RWPE2 (cell line): ENCODE results near the gene NLRX1.

Experiments used
- ATAC-seq: fragments of 200-7000 bp; cut with Tn5 transposase; 3 replicates; pipeline ENCODE4 v1.9.1; 2021; ENCODE audit warnings: low read depth
- DNase-seq: peaks from one replicate; pipeline ENCODE4 v3.0.0-alpha.2; 2020; ENCODE audit warnings: low spot score
- H3K27ac ChIP-seq: fragments of 450-650 bp; 2 replicates; pipeline ENCODE4 v1.5.1; 2017; ENCODE audit warnings: mild to moderate bottlenecking; ENCODE audit not compliant: poor library complexity, severe bottlenecking
- H3K27me3 ChIP-seq: fragments of 250-450 bp; sonication (Bioruptor Pico); 2 replicates; pipeline ENCODE4 v1.5.1; 2021; ENCODE audit warnings: mild to moderate bottlenecking, moderate library complexity; ENCODE audit not compliant: insufficient read depth, poor library complexity, severe bottlenecking
- H3K36me3 ChIP-seq: fragments of 250-450 bp; sonication (Bioruptor Pico); 2 replicates; pipeline ENCODE4 v1.5.1; 2020; ENCODE audit warnings: low read depth, mild to moderate bottlenecking, moderate library complexity
- H3K4me1 ChIP-seq: fragments of 250-450 bp; sonication (Bioruptor Pico); 2 replicates; pipeline ENCODE4 v1.5.1; 2021; ENCODE audit warnings: mild to moderate bottlenecking, moderate library complexity; ENCODE audit not compliant: insufficient read depth, poor library complexity, severe bottlenecking
- H3K4me3 ChIP-seq: fragments of 250-450 bp; sonication (Bioruptor Pico); 2 replicates; pipeline ENCODE4 v1.5.1; 2021; ENCODE audit warnings: mild to moderate bottlenecking, moderate library complexity; ENCODE audit not compliant: severe bottlenecking
- H3K9me3 ChIP-seq: fragments of 250-450 bp; sonication (Bioruptor Pico); 2 replicates; pipeline ENCODE4 v1.5.1; 2021; ENCODE audit warnings: mild to moderate bottlenecking, moderate library complexity; ENCODE audit not compliant: severe bottlenecking
- CTCF ChIP-seq: fragments of 450-650 bp; IDR thresholded peaks from one replicate; pipeline ENCODE4 v1.5.1; 2017; ENCODE audit warnings: mild to moderate bottlenecking, moderate library complexity; ENCODE audit not compliant: poor library complexity, severe bottlenecking

Gene NLRX1

GRCh38 chr11:119178166-119178680 is 9.7 kb downstream of the NLRX1 start:
- ATAC-seq (no peak), DNase-seq (no peak)
- Histone ChIP-seq H3K4me3 (no peak overlapping the region), H3K36me3 (peaks cover 7% of the 10 kb centered on the region; the same call in 1 of the 2 replicates), H3K27ac (no peak overlapping the region), H3K9me3 (no peaks in the 10 kb centered on the region), H3K27me3 (no peaks in the 10 kb centered on the region), H3K4me1 (no peaks in the 10 kb centered on the region)
- no peak for TF ChIP-seq CTCF

- no peaks in the 10 kb centered on the region for H3K9me3 ChIP-seq
- H3K4me1 ChIP-seq: no peaks in the 10 kb centered on the region
- H3K27ac ChIP-seq: no peak overlapping the region
- H3K27me3 ChIP-seq: no peaks in the 10 kb centered on the region
- H3K4me3 ChIP-seq: no peak overlapping the region
- DNase-seq: no peak
- peaks cover 7% of the 10 kb centered on the region; the same call in 1 of the 2 replicates for H3K36me3 ChIP-seq
- no peak for ATAC-seq
- TF ChIP-seq CTCF: no peak
Observed at GRCh38 chr11:119179342-119179741, 10.8 kb downstream of the NLRX1 start.

GRCh38 chr11:119179983-119180382 is 11.5 kb downstream of the NLRX1 start:
- ATAC-seq (no peak), DNase-seq (no peak)
- Histone ChIP-seq H3K4me3 (no peak overlapping the region), H3K4me1 (no peaks in the 10 kb centered on the region), H3K27me3 (no peaks in the 10 kb centered on the region), H3K27ac (no peak overlapping the region), H3K9me3 (no peaks in the 10 kb centered on the region), H3K36me3 (peaks cover 7% of the 10 kb centered on the region; the same call in 1 of the 2 replicates)
- no peak for TF ChIP-seq CTCF

GRCh38 chr11:119180729-119181676 is 12.5 kb downstream of the NLRX1 start:
- Histone ChIP-seq H3K4me3 (no peak overlapping the region), H3K4me1 (no peaks in the 10 kb centered on the region), H3K36me3 (peaks cover 3% of the 10 kb centered on the region; the same call in 1 of the 2 replicates), H3K27ac (no peak overlapping the region), H3K27me3 (no peaks in the 10 kb centered on the region), H3K9me3 (no peaks in the 10 kb centered on the region)
- TF ChIP-seq CTCF: no peak
- DNase-seq: no peak
- no peak for ATAC-seq
